Stimulated activated CD8-positive, alpha-beta memory T cell treated with anti-CD3 and anti-CD28 coated beads, Interleukin-12 subunit alpha, Interleukin-12 subunit beta, amount 100 ng/mL, for 4 hours (primary cell): ENCODE measurements around the gene SMARCAD1.

Experiments used
- DNase-seq: peaks from one replicate; pipeline ENCODE4 v3.0.0-alpha.2; 2020; ENCODE audit warnings: low read depth

Gene SMARCAD1

GRCh38 chr4:94228493-94229216, 21.0 kb downstream of the SMARCAD1 start:
- no peak for DNase-seq

- DNase-seq = no peak
These were observed 24.9 kb downstream of the SMARCAD1 start for GRCh38 chr4:94232519-94232918.

GRCh38 chr4:94235825-94236224, 28.2 kb downstream of the SMARCAD1 start:
- DNase-seq = no peak

GRCh38 chr4:94237271-94237670, 29.6 kb downstream of the SMARCAD1 start:
- DNase-seq = no peak

GRCh38 chr4:94238160-94238559, 30.5 kb downstream of the SMARCAD1 start:
- DNase-seq = no peak

- DNase-seq = no peak
These were observed 32.7 kb downstream of the SMARCAD1 start for GRCh38 chr4:94240384-94240783.

- no peak for DNase-seq
These were observed 36.6 kb downstream of the SMARCAD1 start for GRCh38 chr4:94244087-94244828.

GRCh38 chr4:94244829-94245185, 37.1 kb downstream of the SMARCAD1 start:
- DNase-seq = no peak

- no peak for DNase-seq
These were observed 43.4 kb downstream of the SMARCAD1 start for GRCh38 chr4:94251094-94251493.

- no peak for DNase-seq
These were observed 45.4 kb downstream of the SMARCAD1 start for GRCh38 chr4:94253036-94253435.

GRCh38 chr4:94256144-94256783, 48.6 kb downstream of the SMARCAD1 start:
- no peak for DNase-seq

- DNase-seq = no peak
These were observed 49.2 kb downstream of the SMARCAD1 start for GRCh38 chr4:94256828-94257227.

- no peak for DNase-seq
These were observed 54.7 kb downstream of the SMARCAD1 start for GRCh38 chr4:94262163-94263016.

- no peak for DNase-seq
These were observed 59.4 kb downstream of the SMARCAD1 start for GRCh38 chr4:94267037-94267436.

- DNase-seq = no peak
These were observed 63.6 kb downstream of the SMARCAD1 start for GRCh38 chr4:94271248-94271647.

GRCh38 chr4:94274912-94275311, 67.2 kb downstream of the SMARCAD1 start:
- no peak for DNase-seq

GRCh38 chr4:94276204-94276603, 68.5 kb downstream of the SMARCAD1 start:
- DNase-seq = no peak

GRCh38 chr4:94277534-94277933, 69.9 kb downstream of the SMARCAD1 start:
- no peak for DNase-seq

GRCh38 chr4:94278781-94279180, 71.1 kb downstream of the SMARCAD1 start:
- DNase-seq = no peak

GRCh38 chr4:94284889-94285288, 77.2 kb downstream of the SMARCAD1 start:
- no peak for DNase-seq

GRCh38 chr4:94285666-94286065, 78.0 kb downstream of the SMARCAD1 start:
- no peak for DNase-seq

- DNase-seq = no peak
These were observed 82.6 kb downstream of the SMARCAD1 start for GRCh38 chr4:94290245-94290644.
